ENCODE results near the gene SCGB3A2.

The SCGB3A2 gene

GRCh38 chr5:147852365-147852764 is 26.1 kb upstream of the SCGB3A2 start:
- no peaks in the 10 kb centered on the region for H3K4me1 ChIP-seq (ENCODE audit: control insufficient read depth, insufficient read depth, low read length, poor library complexity, severe bottlenecking)
- H3K9me3 ChIP-seq (ENCODE audit: control insufficient read depth, low read length), result no peaks in the 10 kb centered on the region
- no peaks in the 10 kb centered on the region for H3K36me3 ChIP-seq (ENCODE audit: control insufficient read depth, insufficient read depth, low read length)
- 90 to 100% methylated on average over 3 of the region's 3 CpGs for WGBS, 2 experiments (ENCODE audit: insufficient coverage in 2 of 2)
- H3K4me3 ChIP-seq (ENCODE audit: extremely low read depth, insufficient read depth, low read length, poor library complexity, severe bottlenecking), result no peak overlapping the region
- H3K27ac ChIP-seq (ENCODE audit: low read depth, low read length, severe bottlenecking), result no peak overlapping the region

GRCh38 chr5:147853372-147853987 is 25.0 kb upstream of the SCGB3A2 start:
- Histone ChIP-seq H3K4me3 (ENCODE audit: extremely low read depth, insufficient read depth, low read length, poor library complexity, severe bottlenecking) (no peak overlapping the region), H3K36me3 (ENCODE audit: control insufficient read depth, insufficient read depth, low read length) (no peaks in the 10 kb centered on the region), H3K4me1 (ENCODE audit: control insufficient read depth, insufficient read depth, low read length, poor library complexity, severe bottlenecking) (no peaks in the 10 kb centered on the region), H3K9me3 (ENCODE audit: control insufficient read depth, low read length) (no peaks in the 10 kb centered on the region), H3K27ac (ENCODE audit: low read depth, low read length, severe bottlenecking) (no peak overlapping the region)
- 74 to 100% methylated on average over 1 to 2 of the region's 3 CpGs for WGBS, 2 experiments (ENCODE audit: insufficient coverage in 2 of 2)

- Histone ChIP-seq H3K4me3 (ENCODE audit: extremely low read depth, insufficient read depth, low read length, poor library complexity, severe bottlenecking) (no peak overlapping the region), H3K9me3 (ENCODE audit: control insufficient read depth, low read length) (no peaks in the 10 kb centered on the region), H3K36me3 (ENCODE audit: control insufficient read depth, insufficient read depth, low read length) (no peaks in the 10 kb centered on the region), H3K4me1 (ENCODE audit: control insufficient read depth, insufficient read depth, low read length, poor library complexity, severe bottlenecking) (no peaks in the 10 kb centered on the region), H3K27ac (ENCODE audit: low read depth, low read length, severe bottlenecking) (no peak overlapping the region)
- 53 to 74% methylated on average over 3 of the region's 3 CpGs for WGBS, 2 experiments (ENCODE audit: insufficient coverage in 2 of 2)
Measured at GRCh38 chr5:147854331-147854730, 24.2 kb upstream of the SCGB3A2 start.

GRCh38 chr5:147854894-147855773 is 23.4 kb upstream of the SCGB3A2 start:
- Histone ChIP-seq H3K27ac (ENCODE audit: low read depth, low read length, severe bottlenecking) (no peak overlapping the region), H3K4me3 (ENCODE audit: extremely low read depth, insufficient read depth, low read length, poor library complexity, severe bottlenecking) (no peak overlapping the region), H3K4me1 (ENCODE audit: control insufficient read depth, insufficient read depth, low read length, poor library complexity, severe bottlenecking) (no peaks in the 10 kb centered on the region), H3K36me3 (ENCODE audit: control insufficient read depth, insufficient read depth, low read length) (no peaks in the 10 kb centered on the region), H3K9me3 (ENCODE audit: control insufficient read depth, low read length) (no peaks in the 10 kb centered on the region)
- WGBS, 2 experiments (ENCODE audit: insufficient coverage in 2 of 2), result 85 to 93% methylated on average over 7 to 8 of the region's 11 CpGs

GRCh38 chr5:147855774-147856069 is 22.8 kb upstream of the SCGB3A2 start:
- H3K9me3 ChIP-seq (ENCODE audit: control insufficient read depth, low read length), result no peaks in the 10 kb centered on the region
- no peak overlapping the region for H3K4me3 ChIP-seq (ENCODE audit: extremely low read depth, insufficient read depth, low read length, poor library complexity, severe bottlenecking)
- no peaks in the 10 kb centered on the region for H3K4me1 ChIP-seq (ENCODE audit: control insufficient read depth, insufficient read depth, low read length, poor library complexity, severe bottlenecking)
- no peaks in the 10 kb centered on the region for H3K36me3 ChIP-seq (ENCODE audit: control insufficient read depth, insufficient read depth, low read length)
- WGBS, 2 experiments (ENCODE audit: insufficient coverage in 2 of 2), result 53 to 59% methylated on average over 3 of the region's 4 CpGs
- no peak overlapping the region for H3K27ac ChIP-seq (ENCODE audit: low read depth, low read length, severe bottlenecking)

- no peaks in the 10 kb centered on the region for H3K36me3 ChIP-seq (ENCODE audit: control insufficient read depth, insufficient read depth, low read length)
Measured at GRCh38 chr5:147856801-147857200, 21.7 kb upstream of the SCGB3A2 start.

GRCh38 chr5:147857302-147858129 is 21.0 kb upstream of the SCGB3A2 start:
- H3K4me1 ChIP-seq (ENCODE audit: control insufficient read depth, insufficient read depth, low read length, poor library complexity, severe bottlenecking), result no peaks in the 10 kb centered on the region
- no peak overlapping the region for H3K4me3 ChIP-seq (ENCODE audit: extremely low read depth, insufficient read depth, low read length, poor library complexity, severe bottlenecking)
- 6% methylated on average over 2 of the region's 2 CpGs; no CpG with 5 or more reads in 1 of the 2 experiments for WGBS, 2 experiments (ENCODE audit: insufficient coverage in 2 of 2)
- no peaks in the 10 kb centered on the region for H3K9me3 ChIP-seq (ENCODE audit: control insufficient read depth, low read length)
- H3K27ac ChIP-seq (ENCODE audit: low read depth, low read length, severe bottlenecking), result no peak overlapping the region
- H3K36me3 ChIP-seq (ENCODE audit: control insufficient read depth, insufficient read depth, low read length), result no peaks in the 10 kb centered on the region

More at GRCh38 chr5:147856801-147857200, 21.7 kb upstream of the SCGB3A2 start:
- Histone ChIP-seq H3K9me3 (ENCODE audit: control insufficient read depth, low read length) (no peaks in the 10 kb centered on the region), H3K4me1 (ENCODE audit: control insufficient read depth, insufficient read depth, low read length, poor library complexity, severe bottlenecking) (no peaks in the 10 kb centered on the region), H3K27ac (ENCODE audit: low read depth, low read length, severe bottlenecking) (no peak overlapping the region), H3K4me3 (ENCODE audit: extremely low read depth, insufficient read depth, low read length, poor library complexity, severe bottlenecking) (no peak overlapping the region)

- no peak overlapping the region for H3K4me3 ChIP-seq (ENCODE audit: extremely low read depth, insufficient read depth, low read length, poor library complexity, severe bottlenecking)
- no peaks in the 10 kb centered on the region for H3K4me1 ChIP-seq (ENCODE audit: control insufficient read depth, insufficient read depth, low read length, poor library complexity, severe bottlenecking)
- no peaks in the 10 kb centered on the region for H3K36me3 ChIP-seq (ENCODE audit: control insufficient read depth, insufficient read depth, low read length)
- H3K9me3 ChIP-seq (ENCODE audit: control insufficient read depth, low read length), result no peaks in the 10 kb centered on the region
- no CpG with 5 or more reads among the region's 1 CpG for WGBS, 2 experiments (ENCODE audit: insufficient coverage in 2 of 2)
- H3K27ac ChIP-seq (ENCODE audit: low read depth, low read length, severe bottlenecking), result no peak overlapping the region
Measured at GRCh38 chr5:147858565-147858964, 19.9 kb upstream of the SCGB3A2 start.

GRCh38 chr5:147859962-147860640 is 18.4 kb upstream of the SCGB3A2 start:
- Histone ChIP-seq H3K4me3 (ENCODE audit: extremely low read depth, insufficient read depth, low read length, poor library complexity, severe bottlenecking) (no peak overlapping the region), H3K4me1 (ENCODE audit: control insufficient read depth, insufficient read depth, low read length, poor library complexity, severe bottlenecking) (no peaks in the 10 kb centered on the region), H3K27ac (ENCODE audit: low read depth, low read length, severe bottlenecking) (no peak overlapping the region), H3K9me3 (ENCODE audit: control insufficient read depth, low read length) (no peaks in the 10 kb centered on the region), H3K36me3 (ENCODE audit: control insufficient read depth, insufficient read depth, low read length) (no peaks in the 10 kb centered on the region)
- WGBS, 2 experiments (ENCODE audit: insufficient coverage in 2 of 2), result 94 to 100% methylated on average over 1 to 2 of the region's 3 CpGs

GRCh38 chr5:147860641-147861025 is 17.9 kb upstream of the SCGB3A2 start:
- 91 to 100% methylated on average over 1 of the region's 1 CpG for WGBS, 2 experiments (ENCODE audit: insufficient coverage in 2 of 2)
- H3K27ac ChIP-seq (ENCODE audit: low read depth, low read length, severe bottlenecking), result no peak overlapping the region
- H3K36me3 ChIP-seq (ENCODE audit: control insufficient read depth, insufficient read depth, low read length), result no peaks in the 10 kb centered on the region
- no peaks in the 10 kb centered on the region for H3K9me3 ChIP-seq (ENCODE audit: control insufficient read depth, low read length)
- H3K4me1 ChIP-seq (ENCODE audit: control insufficient read depth, insufficient read depth, low read length, poor library complexity, severe bottlenecking), result no peaks in the 10 kb centered on the region
- H3K4me3 ChIP-seq (ENCODE audit: extremely low read depth, insufficient read depth, low read length, poor library complexity, severe bottlenecking), result no peak overlapping the region
